ENCODE results near the gene CIBAR2.
A peak's percentile ranks its signal among the peaks of the same experiment; 100 is the strongest.

DNA sequence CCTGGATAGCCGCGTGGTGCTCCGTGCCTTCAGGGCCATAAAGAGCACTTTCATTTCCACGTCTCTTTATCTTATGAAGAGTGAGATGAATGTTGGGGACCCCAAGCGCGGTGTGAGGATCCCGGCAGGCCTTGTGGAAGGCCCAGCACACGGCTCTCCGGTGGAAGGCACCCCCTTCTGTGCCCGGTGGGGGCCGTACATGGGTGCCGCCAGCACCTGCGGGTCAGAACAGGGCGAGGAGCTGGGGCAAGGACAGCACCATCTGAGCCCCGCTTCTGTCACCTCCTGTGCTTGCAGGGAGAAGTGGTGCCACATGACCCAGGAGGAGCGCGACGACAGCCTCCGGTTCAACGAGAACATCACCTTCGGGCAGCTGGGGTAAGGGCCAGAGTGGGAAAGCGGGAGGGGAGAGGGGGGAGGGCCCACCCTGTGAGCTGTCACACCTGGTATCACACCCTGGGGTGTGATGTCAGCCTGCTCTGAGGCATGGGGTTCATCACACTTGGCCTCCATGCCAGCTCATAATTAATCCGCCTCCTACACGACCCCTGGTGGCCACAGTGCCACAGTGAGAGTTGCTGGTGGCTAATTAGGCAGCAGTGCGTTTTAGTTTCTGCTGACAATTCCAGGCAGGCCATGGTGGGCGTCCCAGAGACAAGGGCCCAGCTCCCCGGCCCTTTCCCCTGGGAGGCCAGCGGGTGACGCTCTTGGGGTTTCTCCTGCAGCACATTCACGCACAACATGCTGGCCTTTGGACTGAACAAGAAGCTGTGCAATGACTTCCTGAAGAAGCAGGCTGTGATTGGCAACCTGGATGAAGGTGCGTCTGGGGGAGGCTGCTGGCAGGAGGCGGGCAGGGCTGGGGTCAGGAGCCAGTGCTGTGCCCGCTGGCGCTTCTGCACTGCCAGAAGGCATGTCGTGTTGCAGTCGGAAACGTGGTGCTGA lies 25.7 kb downstream of the CIBAR2 start:
- TF ChIP-seq, protein P1, sequence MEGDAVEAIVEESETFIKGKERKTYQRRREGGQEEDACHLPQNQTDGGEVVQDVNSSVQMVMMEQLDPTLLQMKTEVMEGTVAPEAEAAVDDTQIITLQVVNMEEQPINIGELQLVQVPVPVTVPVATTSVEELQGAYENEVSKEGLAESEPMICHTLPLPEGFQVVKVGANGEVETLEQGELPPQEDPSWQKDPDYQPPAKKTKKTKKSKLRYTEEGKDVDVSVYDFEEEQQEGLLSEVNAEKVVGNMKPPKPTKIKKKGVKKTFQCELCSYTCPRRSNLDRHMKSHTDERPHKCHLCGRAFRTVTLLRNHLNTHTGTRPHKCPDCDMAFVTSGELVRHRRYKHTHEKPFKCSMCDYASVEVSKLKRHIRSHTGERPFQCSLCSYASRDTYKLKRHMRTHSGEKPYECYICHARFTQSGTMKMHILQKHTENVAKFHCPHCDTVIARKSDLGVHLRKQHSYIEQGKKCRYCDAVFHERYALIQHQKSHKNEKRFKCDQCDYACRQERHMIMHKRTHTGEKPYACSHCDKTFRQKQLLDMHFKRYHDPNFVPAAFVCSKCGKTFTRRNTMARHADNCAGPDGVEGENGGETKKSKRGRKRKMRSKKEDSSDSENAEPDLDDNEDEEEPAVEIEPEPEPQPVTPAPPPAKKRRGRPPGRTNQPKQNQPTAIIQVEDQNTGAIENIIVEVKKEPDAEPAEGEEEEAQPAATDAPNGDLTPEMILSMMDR (IDR thresholded peaks at IDR 0.05): peak; percentile 57 to 82 (median 66)
- TF ChIP-seq POLR2A (IDR thresholded peaks at IDR 0.05): no peak
